ENCODE data around the gene HTT. TPM values are rescaled to one million over a fixed set of nuclear protein-coding genes. Genes with fewer than 3 reads are reported as not detected.

The HTT gene
- polyA plus RNA-seq, 1 donor from 2014 or later = 11.5 TPM

GRCh38 chr4:3246458-3247398 lies 172.2 kb downstream of the HTT start:
- Histone ChIP-seq H3K4me2 (ENCODE audit: low read length) (no peak overlapping the region), H3K4me3 (ENCODE audit: low read length) (no peak overlapping the region), H3K36me3 (ENCODE audit: insufficient read depth, low read length) (no peaks in the 10 kb centered on the region), H2AFZ (ENCODE audit: low read depth, low read length) (no peak overlapping the region), H3F3A (ENCODE audit: insufficient read depth, low read length, poor library complexity, severe bottlenecking) (peaks cover 5% of the 10 kb centered on the region), H3K9me3 (ENCODE audit: low read length) (no peaks in the 10 kb centered on the region), H3K27ac (ENCODE audit: low read length) (no peak overlapping the region), H3K9ac (ENCODE audit: low read length) (no peak overlapping the region), H3K79me2 (replicated peaks; ENCODE audit: insufficient read depth, low read length) (no peaks in the 10 kb centered on the region), H3K9me2 (ENCODE audit: insufficient read depth, low read length) (no peaks in the 10 kb centered on the region), H3K27me3 (ENCODE audit: insufficient read depth, low read depth, low read length) (no peaks in the 10 kb centered on the region), H4K20me1 (ENCODE audit: insufficient read depth) (no peaks in the 10 kb centered on the region)
- TF ChIP-seq TAF1 (IDR thresholded peaks at IDR 0.05; ENCODE audit: low read depth) (no peak), REST (IDR thresholded peaks at IDR 0.05; ENCODE audit: borderline replicate concordance) (no peak), SMC3 (conservative IDR thresholded peaks at IDR 0.05; ENCODE audit: poor library complexity) (no peak), EP300 (conservative IDR thresholded peaks at IDR 0.05; ENCODE audit: poor library complexity, severe bottlenecking) (no peak), POLR2AphosphoS5 (IDR thresholded peaks at IDR 0.05) (no peak), RAD21 (conservative IDR thresholded peaks at IDR 0.05) (no peak), CTCF (IDR thresholded peaks at IDR 0.05; ENCODE audit: poor library complexity, severe bottlenecking) (no peak), EZH2 (IDR thresholded peaks at IDR 0.05; ENCODE audit: borderline replicate concordance, insufficient read depth, low read length, poor library complexity, severe bottlenecking) (no peak), MXI1 (conservative IDR thresholded peaks at IDR 0.05; ENCODE audit: poor library complexity, severe bottlenecking) (no peak)

- Histone ChIP-seq H3K4me3 (ENCODE audit: low read length) (no peak overlapping the region), H3K79me2 (replicated peaks; ENCODE audit: insufficient read depth, low read length) (no peaks in the 10 kb centered on the region), H4K20me1 (ENCODE audit: insufficient read depth) (no peaks in the 10 kb centered on the region), H2AFZ (ENCODE audit: low read depth, low read length) (no peak overlapping the region), H3K36me3 (ENCODE audit: insufficient read depth, low read length) (no peaks in the 10 kb centered on the region), H3K9me3 (ENCODE audit: low read length) (no peaks in the 10 kb centered on the region), H3K27me3 (ENCODE audit: insufficient read depth, low read depth, low read length) (no peaks in the 10 kb centered on the region), H3F3A (ENCODE audit: insufficient read depth, low read length, poor library complexity, severe bottlenecking) (peaks cover 5% of the 10 kb centered on the region), H3K9ac (ENCODE audit: low read length) (peak overlapping the region; percentile 73), H3K9me2 (ENCODE audit: insufficient read depth, low read length) (no peaks in the 10 kb centered on the region), H3K27ac (ENCODE audit: low read length) (peak overlapping the region; percentile 96), H3K4me2 (ENCODE audit: low read length) (no peak overlapping the region)
- TF ChIP-seq POLR2AphosphoS5 (IDR thresholded peaks at IDR 0.05) = no peak
- TF ChIP-seq EZH2 (IDR thresholded peaks at IDR 0.05; ENCODE audit: borderline replicate concordance, insufficient read depth, low read length, poor library complexity, severe bottlenecking) = no peak
- no peak for TF ChIP-seq MXI1 (conservative IDR thresholded peaks at IDR 0.05; ENCODE audit: poor library complexity, severe bottlenecking)
- TF ChIP-seq CTCF (IDR thresholded peaks at IDR 0.05; ENCODE audit: poor library complexity, severe bottlenecking) = no peak
- TF ChIP-seq TAF1 (IDR thresholded peaks at IDR 0.05; ENCODE audit: low read depth) = no peak
- TF ChIP-seq SMC3 (conservative IDR thresholded peaks at IDR 0.05; ENCODE audit: poor library complexity) = no peak
- TF ChIP-seq EP300 (conservative IDR thresholded peaks at IDR 0.05; ENCODE audit: poor library complexity, severe bottlenecking) = no peak
- TF ChIP-seq RAD21 (conservative IDR thresholded peaks at IDR 0.05) = no peak
- no peak for TF ChIP-seq REST (IDR thresholded peaks at IDR 0.05; ENCODE audit: borderline replicate concordance)
These were observed 173.1 kb downstream of the HTT start for GRCh38 chr4:3247399-3248177.
